ENCODE measurements around the gene RAG2. TPM values are rescaled to one million over a fixed set of nuclear protein-coding genes. Genes with fewer than 3 reads are reported as not detected.

Gene RAG2
- total and polyA plus RNA-seq, 2 donors (not counting 3 experiments of a cell fraction or from before 2014, with no cell fraction given): not detected

GRCh38 chr11:36596880-36597279 lies 1.2 kb downstream of the RAG2 start:
- intact Hi-C loops (cut with micrococcal nuclease): no loop called here

DNA sequence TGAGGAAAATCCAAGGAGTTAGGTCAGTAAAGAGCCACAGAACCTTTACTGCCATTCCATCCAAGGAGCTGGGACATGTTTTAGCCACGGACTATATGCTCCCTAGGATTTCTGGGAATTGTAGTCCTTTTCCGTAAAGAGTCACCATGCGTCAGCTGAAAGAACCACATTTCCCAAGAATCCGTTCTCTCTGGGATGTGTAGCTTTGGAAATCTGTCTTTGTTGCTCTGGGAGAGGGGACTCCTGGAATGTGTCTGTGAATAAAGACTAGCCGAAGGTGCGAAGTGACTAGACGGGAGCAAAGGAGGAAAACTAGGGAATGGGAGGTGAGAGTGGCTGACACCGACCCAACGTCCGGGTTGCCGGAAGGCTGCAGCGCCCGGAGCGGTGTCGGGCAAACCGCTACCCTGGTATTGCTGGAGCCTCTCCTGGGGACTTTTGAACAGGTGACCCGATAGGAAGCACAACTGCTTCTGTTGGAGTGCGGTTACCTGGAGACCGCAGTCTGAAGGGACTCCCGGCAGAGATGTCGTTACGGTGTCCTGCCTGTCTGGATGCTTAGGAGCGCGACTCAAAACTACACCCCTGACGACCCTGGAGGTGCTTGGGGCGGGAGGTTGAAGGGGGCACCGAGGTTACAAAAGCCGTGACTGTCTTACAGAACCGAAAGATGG lies 3.6 kb downstream of the RAG2 start, which contains the start of gene IFTAP:
Gene IFTAP (plus strand): TSS at position 187 of the 674 bp plus-strand sequence. CDS start 15,602 bp downstream, outside the sequence.
- peak within 1 kb of the TSS; percentile 80 to 89 (median 87) for H3K4me3 ChIP-seq (replicated peaks in 1 of 3; ENCODE audit: insufficient read depth in 1 of 3, low read depth in 1 of 3, low read length in 3 of 3)
- H3K9ac ChIP-seq (replicated peaks; ENCODE audit: extremely low read depth, insufficient read depth, low read length): peak within 1 kb of the TSS; percentile 75
- ChIA-PET POLR2A (no interaction called here), CTCF (interaction anchor here (0.6 to 1.5 kb wide), 9 partner anchors 8 to 302 kb away, joined by 3 to 8 read pairs (median 4); no protein-coding TSS in a partner anchor)
- peak within 1 kb of the TSS; percentile 6 for H3K27ac ChIP-seq (ENCODE audit: insufficient read depth, low read depth, low read length)
- H3K27me3 ChIP-seq (ENCODE audit: control insufficient read depth in 2 of 2, insufficient read depth in 2 of 2, low read length in 2 of 2): peaks cover 4 to 18% of the 10 kb centered on the region in 2 experiments
- H3K9me3 ChIP-seq (replicated peaks; ENCODE audit: control insufficient read depth, insufficient read depth, low read length): no peaks in the 10 kb centered on the region
- H3K36me3 ChIP-seq (ENCODE audit: control insufficient read depth in 2 of 2, extremely low read depth in 1 of 2, insufficient read depth in 2 of 2, low read length in 2 of 2): no peaks in the 10 kb centered on the region
- BruUV-seq (replicated peaks): TSS peak; percentile 72
- no peaks in the 10 kb centered on the region for H3K79me2 ChIP-seq (ENCODE audit: control insufficient read depth, insufficient read depth, low read length)
- intact Hi-C loops (cut with micrococcal nuclease): loop anchor here (1.0 kb wide), 2 partner anchors 84 to 153 kb away; partner anchors contain the start of gene TRAF6
- TF ChIP-seq CTCF (IDR thresholded peaks at IDR 0.05; ENCODE audit: extremely low read depth in 1 of 2, insufficient read depth in 1 of 2, low read depth in 1 of 2, low read length in 2 of 2): no peak
- no peak for TF ChIP-seq GATA2 (IDR thresholded peaks at IDR 0.05; ENCODE audit: insufficient read depth, insufficient read length, low read depth, low read length)
- TF ChIP-seq POLR2AphosphoS5 (IDR thresholded peaks at IDR 0.05; ENCODE audit: insufficient read depth, low read depth, low read length): peak; percentile 37
- peak; percentile 44 for TF ChIP-seq POLR2A (IDR thresholded peaks at IDR 0.05; ENCODE audit: low read depth, low read length)
- H3K4me2 ChIP-seq (ENCODE audit: insufficient read depth, low read length): peak within 1 kb of the TSS; percentile 84
- no peaks in the 10 kb centered on the region for H4K20me1 ChIP-seq (replicated peaks; ENCODE audit: control insufficient read depth, extremely low read depth, insufficient read depth, low read length)
- no peaks in the 10 kb centered on the region for H3K9me1 ChIP-seq (replicated peaks; ENCODE audit: control insufficient read depth, extremely low read depth, insufficient read depth, low read length)
- dilution Hi-C loops (cut with MboI; ENCODE audit: extremely low pct_ligation_motif_present, low sequenced_read_pairs): no loop called here
- peaks cover 5% of the 10 kb centered on the region for H3K4me1 ChIP-seq (ENCODE audit: control insufficient read depth, extremely low read depth, insufficient read depth, low read length)
- DNase-seq (ENCODE audit: low read depth, low spot score) (peak; percentile 94), FAIRE-seq (peak; percentile 97)
- peak within 1 kb of the TSS; percentile 99 for H2AFZ ChIP-seq (ENCODE audit: low read depth, low read length)

More at GRCh38 chr11:36596880-36597279, 1.2 kb downstream of the RAG2 start:
- Histone ChIP-seq H3K4me2 (ENCODE audit: insufficient read depth, low read length) (no peak overlapping the region), H3K4me3 (replicated peaks in 1 of 3; ENCODE audit: insufficient read depth in 1 of 3, low read depth in 1 of 3, low read length in 3 of 3) (no peak overlapping the region), H3K9me3 (replicated peaks; ENCODE audit: control insufficient read depth, insufficient read depth, low read length) (no peaks in the 10 kb centered on the region), H3K79me2 (ENCODE audit: control insufficient read depth, insufficient read depth, low read length) (no peaks in the 10 kb centered on the region), H3K36me3 (ENCODE audit: control insufficient read depth in 2 of 2, extremely low read depth in 1 of 2, insufficient read depth in 2 of 2, low read length in 2 of 2) (no peaks in the 10 kb centered on the region), H3K27ac (ENCODE audit: insufficient read depth, low read depth, low read length) (no peak overlapping the region), H4K20me1 (replicated peaks; ENCODE audit: control insufficient read depth, extremely low read depth, insufficient read depth, low read length) (no peaks in the 10 kb centered on the region), H3K27me3 (ENCODE audit: control insufficient read depth in 2 of 2, insufficient read depth in 2 of 2, low read length in 2 of 2) (no peaks in the 10 kb centered on the region), H3K9ac (replicated peaks; ENCODE audit: extremely low read depth, insufficient read depth, low read length) (no peak overlapping the region), H3K4me1 (ENCODE audit: control insufficient read depth, extremely low read depth, insufficient read depth, low read length) (peaks cover 5% of the 10 kb centered on the region), H3K9me1 (replicated peaks; ENCODE audit: control insufficient read depth, extremely low read depth, insufficient read depth, low read length) (no peaks in the 10 kb centered on the region), H2AFZ (ENCODE audit: low read depth, low read length) (no peak overlapping the region)
- DNase-seq (ENCODE audit: low read depth, low spot score) (no peak), FAIRE-seq (no peak)
- dilution Hi-C loops (cut with MboI; ENCODE audit: extremely low pct_ligation_motif_present, low sequenced_read_pairs): no loop called here
- BruUV-seq (replicated peaks): no TSS peak
- CTCF ChIA-PET: no interaction called here
- POLR2A ChIA-PET: no interaction called here
- no peak for TF ChIP-seq MYC (IDR thresholded peaks at IDR 0.05; ENCODE audit: low read depth, low read length)
- TF ChIP-seq MAX (IDR thresholded peaks at IDR 0.05; ENCODE audit: insufficient read depth, insufficient read length): no peak
- no peak for TF ChIP-seq POLR2A (IDR thresholded peaks at IDR 0.05; ENCODE audit: low read depth, low read length)
- no peak for TF ChIP-seq EZH2 (IDR thresholded peaks at IDR 0.05; ENCODE audit: borderline replicate concordance, low read depth, low read length, severe bottlenecking)
- TF ChIP-seq GATA2 (IDR thresholded peaks at IDR 0.05; ENCODE audit: insufficient read depth, insufficient read length, low read depth, low read length): no peak

Measured in endothelial cell of umbilical vein (primary cell).